ENCODE results near the gene GEMIN8. TPM values are rescaled to one million over a fixed set of nuclear protein-coding genes. Genes with fewer than 3 reads are reported as not detected.

The GEMIN8 gene
- total and polyA plus RNA-seq, 2 of the 8 experiments (the other 6 are each of a cell fraction or from before 2014, with no cell fraction given) = 18.2 to 31.4 TPM

DNA sequence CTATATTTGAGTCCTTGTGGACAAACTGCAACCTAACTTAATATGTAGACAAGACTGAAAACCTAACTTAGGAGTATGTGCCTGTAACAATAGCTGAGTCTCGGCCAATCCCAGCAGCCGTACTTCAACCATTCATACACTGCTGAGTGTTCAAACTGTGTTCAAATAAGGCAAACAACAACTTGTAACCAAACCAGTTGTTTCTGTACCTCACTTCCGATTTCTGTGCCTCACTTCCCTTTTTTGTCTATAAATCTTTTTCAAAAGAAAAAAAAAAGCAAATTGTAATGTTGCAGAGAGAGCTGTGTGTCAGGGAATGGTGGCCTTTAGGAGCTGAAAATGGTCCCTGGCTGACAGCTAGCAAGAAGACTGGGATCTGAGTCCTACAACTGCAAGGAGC lies 46.0 kb downstream of the GEMIN8 start:
- no peak overlapping the region for H2AFZ ChIP-seq (ENCODE audit: low read length)

More for the DNA sequence above, 46.0 kb downstream of the GEMIN8 start:
- Histone ChIP-seq H2BK15ac (ENCODE audit: low read length) (no peak overlapping the region), H4K20me1 (replicated peaks in 1 of 2; ENCODE audit: control insufficient read depth in 1 of 2, insufficient read depth in 2 of 2, low read length in 2 of 2) (no peaks in the 10 kb centered on the region), H3K23ac (ENCODE audit: insufficient read length) (no peak overlapping the region), H2BK20ac (ENCODE audit: low read length) (no peak overlapping the region), H3K9ac (replicated peaks in 1 of 4; ENCODE audit: extremely low read depth in 1 of 4, low read depth in 3 of 4, low read length in 3 of 4) (no peak overlapping the region), H3K27ac (ENCODE audit: low read depth, low read length) (no peak overlapping the region), H2AK5ac (ENCODE audit: low read depth, low read length) (no peak overlapping the region), H3K79me1 (ENCODE audit: low read depth, low read length) (no peaks in the 10 kb centered on the region), H4K5ac (ENCODE audit: insufficient read length, low read depth, low read length) (no peak overlapping the region), H2BK120ac (replicated peaks; ENCODE audit: low read depth, low read length) (no peak overlapping the region), H4K91ac (replicated peaks; ENCODE audit: insufficient read length, low read length) (no peak overlapping the region), H3K36me3 (ENCODE audit: control insufficient read depth in 2 of 4, insufficient read depth in 4 of 4, low read length in 3 of 4) (no peaks in the 10 kb centered on the region), H2BK5ac (ENCODE audit: low read depth, low read length) (no peak overlapping the region), H3K14ac (ENCODE audit: insufficient read length) (no peak overlapping the region), H2BK12ac (ENCODE audit: low read depth, low read length) (no peak overlapping the region), H3K4me3 (ENCODE audit: extremely low read depth in 1 of 4, insufficient read depth in 2 of 4, low read depth in 3 of 4, low read length in 4 of 4) (no peak overlapping the region), H3K18ac (ENCODE audit: extremely low read depth, low read length) (no peak overlapping the region; the same call in 1 of the 2 replicates), H3K79me2 (ENCODE audit: control insufficient read depth in 1 of 2, insufficient read depth in 2 of 2, low read length in 2 of 2) (no peaks in the 10 kb centered on the region), H3K23me2 (ENCODE audit: low read depth, low read length) (no peaks in the 10 kb centered on the region), H3K56ac (replicated peaks; ENCODE audit: insufficient read length, low read depth, low read length) (no peak overlapping the region), H3K4me1 (replicated peaks in 1 of 4; ENCODE audit: control insufficient read depth in 3 of 4, insufficient read depth in 4 of 4, low read length in 3 of 4) (no peaks in the 10 kb centered on the region), H3K9me3 (ENCODE audit: insufficient read depth in 2 of 2, low read depth in 1 of 2, low read length in 1 of 2) (no peaks in the 10 kb centered on the region), H3K4ac (replicated peaks; ENCODE audit: insufficient read length, low read depth, low read length) (no peak overlapping the region), H3K27me3 (replicated peaks in 1 of 4; ENCODE audit: control insufficient read depth in 3 of 4, extremely low read depth in 1 of 4, insufficient read depth in 3 of 4, low read length in 3 of 4) (no peaks in the 10 kb centered on the region), H4K8ac (ENCODE audit: extremely low read depth, insufficient read depth, low read length) (no peak overlapping the region), H3K4me2 (ENCODE audit: insufficient read depth in 1 of 2, low read depth in 2 of 2, low read length in 2 of 2) (no peak overlapping the region)
- ChIA-PET POLR2A (ENCODE audit: partially characterized antibody) (interaction anchor here (0.6 kb wide), 1 partner anchor 1660 kb away, joined by 3 read pairs; no protein-coding TSS in a partner anchor), CTCF (ENCODE audit: partially characterized antibody) (no interaction called here)
- WGBS, 2 experiments (ENCODE audit: extremely low coverage in 1 of 2, insufficient coverage in 1 of 2, insufficient read length in 1 of 2, insufficient replicate concordance in 2 of 2, low coverage in 1 of 2, low lambda C conversion rate in 2 of 2, missing lambda C conversion rate in 1 of 2) = 89% methylated on average over 3 of the region's 3 CpGs; no CpG with 5 or more reads in 1 of the 2 experiments
- FAIRE-seq = peak; percentile 7
- TF ChIP-seq SIN3A (conservative IDR thresholded peaks at IDR 0.05 in 1 of 2, IDR thresholded peaks at IDR 0.05 in 1 of 2; ENCODE audit: low read depth in 1 of 2, low read length in 2 of 2) = no peak
- TF ChIP-seq, protein P1, sequence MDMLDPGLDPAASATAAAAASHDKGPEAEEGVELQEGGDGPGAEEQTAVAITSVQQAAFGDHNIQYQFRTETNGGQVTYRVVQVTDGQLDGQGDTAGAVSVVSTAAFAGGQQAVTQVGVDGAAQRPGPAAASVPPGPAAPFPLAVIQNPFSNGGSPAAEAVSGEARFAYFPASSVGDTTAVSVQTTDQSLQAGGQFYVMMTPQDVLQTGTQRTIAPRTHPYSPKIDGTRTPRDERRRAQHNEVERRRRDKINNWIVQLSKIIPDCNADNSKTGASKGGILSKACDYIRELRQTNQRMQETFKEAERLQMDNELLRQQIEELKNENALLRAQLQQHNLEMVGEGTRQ (IDR thresholded peaks at IDR 0.05; ENCODE audit: low read length) = no peak
- no peak for TF ChIP-seq EP300 (IDR thresholded peaks at IDR 0.05; ENCODE audit: borderline replicate concordance in 1 of 2, low read depth in 2 of 2, low read length in 2 of 2)
- TF ChIP-seq SIX5 (IDR thresholded peaks at IDR 0.05; ENCODE audit: low read depth, low read length) = no peak
- TF ChIP-seq SP1 (IDR thresholded peaks at IDR 0.05; ENCODE audit: low read depth, low read length) = no peak
- no peak for DNase-seq (ENCODE audit: low read depth in 1 of 2, low spot score in 2 of 2)

Data from H1 (cell line).